ENCODE measurements around the gene EPHA4.

The EPHA4 gene

GRCh38 chr2:221410487-221410886 lies 161.6 kb downstream of the EPHA4 start:
- in situ Hi-C loops (cut with MboI; ENCODE audit: low sequenced_read_pairs), result no loop called here

GRCh38 chr2:221407765-221408164 lies 164.3 kb downstream of the EPHA4 start:
- in situ Hi-C loops (cut with MboI; ENCODE audit: low sequenced_read_pairs), result no loop called here

GRCh38 chr2:221405521-221405920 lies 166.6 kb downstream of the EPHA4 start:
- in situ Hi-C loops (cut with MboI; ENCODE audit: low sequenced_read_pairs), result no loop called here

DNA sequence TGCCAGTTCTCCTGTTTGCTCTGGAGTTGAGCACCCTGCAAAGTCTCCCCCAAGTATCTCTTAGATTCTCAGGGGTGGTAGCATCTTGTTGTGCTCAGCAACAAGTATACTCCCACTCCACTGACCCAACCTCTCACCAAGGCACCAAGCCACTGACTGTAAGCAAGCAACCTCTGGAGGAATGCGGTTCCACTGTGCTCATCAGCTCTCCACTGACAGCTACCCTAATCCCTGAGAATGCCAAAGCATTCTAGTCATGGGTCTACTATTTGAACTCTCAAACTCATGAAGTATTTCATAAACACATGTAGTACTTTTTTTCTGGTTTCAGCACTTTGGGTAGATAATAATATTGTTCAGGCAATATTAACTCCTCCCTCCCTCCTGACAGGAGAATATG lies 170.0 kb downstream of the EPHA4 start:
- in situ Hi-C loops (cut with MboI; ENCODE audit: low sequenced_read_pairs), result no loop called here

DNA sequence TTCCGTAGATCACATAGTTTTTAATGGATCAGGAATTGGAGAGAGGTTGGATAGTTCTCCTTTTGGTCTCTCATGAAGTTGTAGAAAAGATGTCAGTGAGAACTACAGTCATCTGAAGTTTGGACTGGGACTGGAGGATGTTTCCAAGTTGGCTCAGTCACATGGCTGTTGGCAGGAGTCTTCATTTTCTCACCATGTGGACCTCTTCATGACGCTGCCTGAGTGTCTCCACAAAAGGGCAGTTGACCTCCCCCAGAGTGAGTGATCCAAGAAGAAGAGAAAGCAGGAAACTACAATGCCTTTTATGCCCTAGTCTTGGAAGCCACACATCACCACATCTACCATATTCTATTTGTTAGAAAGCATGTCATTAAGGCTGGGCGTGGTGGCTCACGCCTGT lies 171.7 kb downstream of the EPHA4 start:
- in situ Hi-C loops (cut with MboI; ENCODE audit: low sequenced_read_pairs), result no loop called here

- in situ Hi-C loops (cut with MboI; ENCODE audit: low sequenced_read_pairs), result no loop called here
These were observed 172.9 kb downstream of the EPHA4 start for GRCh38 chr2:221399183-221399582.

DNA sequence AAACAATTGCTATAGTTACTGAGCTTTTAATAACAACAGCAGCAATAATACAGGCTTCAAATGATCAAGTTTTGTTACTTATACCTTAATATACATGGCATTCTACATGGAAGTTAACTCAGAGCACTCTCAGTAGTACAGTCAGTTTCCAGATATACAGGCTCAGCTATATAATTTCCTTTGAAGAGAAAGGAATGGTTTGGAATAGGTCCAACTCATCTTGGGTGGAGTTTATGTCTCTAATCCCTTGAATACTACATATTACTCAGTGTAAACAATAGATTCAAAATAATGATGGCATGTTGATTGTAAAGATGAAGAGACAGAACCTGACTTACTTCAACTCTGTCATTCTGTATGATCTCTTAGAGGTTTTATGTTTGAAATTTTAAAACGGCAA lies 174.9 kb downstream of the EPHA4 start:
- in situ Hi-C loops (cut with MboI; ENCODE audit: low sequenced_read_pairs), result no loop called here

DNA sequence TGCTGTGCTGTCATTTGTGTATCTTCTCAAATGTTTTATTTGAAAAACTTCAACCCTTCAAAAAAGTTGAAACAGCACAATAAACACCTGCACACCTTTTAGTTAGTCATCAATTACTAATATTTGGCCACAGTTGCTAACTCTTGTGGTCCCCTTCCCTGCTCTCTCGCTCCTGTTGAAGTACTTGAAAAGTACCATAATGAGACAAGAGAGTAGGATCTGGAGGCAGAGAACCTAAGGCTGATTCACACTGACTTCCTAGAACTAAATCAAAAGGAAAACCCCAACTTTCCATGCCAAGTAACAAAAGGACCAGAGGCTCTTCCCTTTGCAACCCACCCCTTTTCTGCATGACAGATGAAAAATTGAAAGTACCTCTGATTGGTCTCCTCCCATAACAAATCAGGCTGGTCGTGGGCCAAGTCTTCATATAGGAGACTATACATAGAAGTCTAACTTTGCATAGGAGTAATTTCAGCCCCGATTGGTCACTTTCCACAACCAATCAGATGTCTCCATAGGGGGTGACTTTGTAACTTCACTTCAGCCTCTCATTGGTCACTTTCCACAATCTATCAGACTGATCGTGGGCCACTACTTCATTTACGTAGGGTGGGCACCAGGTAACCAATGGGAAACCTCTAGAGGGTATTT lies 179.7 kb downstream of the EPHA4 start:
- in situ Hi-C loops (cut with MboI; ENCODE audit: low sequenced_read_pairs), result no loop called here

DNA sequence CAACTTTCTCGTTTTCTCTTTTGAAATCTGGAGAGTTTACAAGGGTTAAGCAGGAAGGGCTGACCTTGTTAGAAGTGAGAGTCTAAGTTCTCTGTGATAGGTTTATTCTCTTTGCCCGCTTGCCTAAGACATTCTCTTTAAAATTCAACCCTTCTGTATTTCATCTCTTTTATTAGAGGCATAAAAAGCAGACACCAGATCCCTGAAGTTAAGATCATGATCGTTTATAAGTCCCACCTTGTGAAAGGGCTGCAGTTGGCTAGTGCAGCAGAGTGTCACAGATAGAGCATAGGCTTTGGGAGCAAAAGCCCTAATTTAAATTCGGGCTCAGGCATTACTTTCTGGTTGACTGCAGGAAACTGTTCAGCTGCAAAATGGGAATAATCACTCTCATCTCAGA lies 181.2 kb downstream of the EPHA4 start:
- in situ Hi-C loops (cut with MboI; ENCODE audit: low sequenced_read_pairs), result no loop called here

DNA sequence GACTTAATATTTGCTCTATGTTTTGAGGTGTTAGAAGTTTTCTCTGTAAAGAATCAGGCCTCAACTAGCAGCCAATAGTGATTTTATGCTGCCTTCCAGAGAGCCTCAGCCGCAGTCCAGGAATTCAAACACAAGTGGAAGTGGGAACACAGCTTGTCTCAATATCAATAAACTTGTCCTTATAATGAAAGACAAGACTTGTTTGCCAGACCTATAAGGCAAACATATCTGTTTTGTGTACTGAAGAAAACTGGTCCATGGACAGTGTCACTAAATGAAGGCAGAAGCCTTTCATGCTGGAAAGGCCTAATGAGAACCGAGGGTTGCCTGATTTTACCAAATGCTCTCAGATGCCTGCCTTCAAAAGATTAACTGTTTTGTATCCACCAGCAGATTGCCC lies 182.2 kb downstream of the EPHA4 start:
- in situ Hi-C loops (cut with MboI; ENCODE audit: low sequenced_read_pairs), result no loop called here

DNA sequence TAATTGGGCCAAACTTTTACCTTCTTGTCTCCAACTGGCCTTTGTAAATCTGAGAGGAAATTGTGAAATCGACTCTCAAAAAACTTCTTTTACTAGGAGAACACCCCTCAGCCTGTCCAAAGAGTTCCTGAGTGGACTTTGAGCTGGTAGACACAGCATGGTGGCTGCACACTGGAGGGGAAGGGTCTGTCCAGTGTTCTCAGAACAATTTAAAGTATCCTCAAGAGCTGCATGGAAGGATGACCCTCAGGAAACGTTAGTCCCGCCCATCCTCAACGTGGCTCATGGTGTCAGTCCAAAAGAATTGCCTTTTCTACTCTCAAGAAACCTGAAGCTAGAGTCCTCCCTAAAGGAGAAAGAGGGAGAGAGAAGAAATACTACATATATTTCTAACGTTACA lies 182.7 kb downstream of the EPHA4 start:
- in situ Hi-C loops (cut with MboI; ENCODE audit: low sequenced_read_pairs), result no loop called here

DNA sequence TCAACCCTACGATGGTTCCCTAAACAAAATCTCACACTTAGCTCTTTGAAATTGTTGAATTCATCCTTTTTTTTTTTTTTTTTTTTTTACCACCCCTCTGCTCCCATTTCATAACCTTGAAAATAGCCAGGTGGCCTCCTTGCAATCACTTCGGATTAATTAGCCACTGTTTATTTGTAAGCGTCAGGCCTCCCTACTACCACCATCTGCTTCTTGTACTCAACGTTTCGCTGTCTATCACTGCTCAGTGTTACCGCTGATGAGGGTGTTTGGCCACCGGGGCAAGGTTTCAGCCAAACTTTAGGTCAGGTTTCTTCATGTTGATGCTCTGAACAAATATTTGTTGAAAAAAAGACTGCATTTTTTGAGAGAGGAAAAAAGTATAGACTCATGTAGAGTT lies 183.2 kb downstream of the EPHA4 start:
- in situ Hi-C loops (cut with MboI; ENCODE audit: low sequenced_read_pairs), result no loop called here

DNA sequence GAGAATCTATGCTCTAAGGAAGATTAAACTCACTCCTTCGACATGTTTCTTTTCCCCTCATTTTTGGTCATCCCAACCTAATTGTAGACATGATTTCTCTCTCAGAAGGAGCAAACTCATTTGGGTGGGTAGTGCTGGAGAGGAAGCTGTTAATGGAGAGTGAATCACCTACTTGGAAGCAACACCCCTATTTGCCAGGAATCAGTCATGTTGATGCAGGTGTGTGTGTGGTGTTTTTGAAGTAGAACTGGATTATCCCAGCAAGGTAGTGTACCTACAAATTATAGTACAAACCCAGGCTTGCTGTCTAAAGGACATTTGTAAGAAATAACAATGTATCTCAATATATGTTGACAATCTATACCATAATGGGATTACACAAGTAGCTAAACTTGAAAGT lies 186.4 kb downstream of the EPHA4 start:
- in situ Hi-C loops (cut with MboI; ENCODE audit: low sequenced_read_pairs), result no loop called here

DNA sequence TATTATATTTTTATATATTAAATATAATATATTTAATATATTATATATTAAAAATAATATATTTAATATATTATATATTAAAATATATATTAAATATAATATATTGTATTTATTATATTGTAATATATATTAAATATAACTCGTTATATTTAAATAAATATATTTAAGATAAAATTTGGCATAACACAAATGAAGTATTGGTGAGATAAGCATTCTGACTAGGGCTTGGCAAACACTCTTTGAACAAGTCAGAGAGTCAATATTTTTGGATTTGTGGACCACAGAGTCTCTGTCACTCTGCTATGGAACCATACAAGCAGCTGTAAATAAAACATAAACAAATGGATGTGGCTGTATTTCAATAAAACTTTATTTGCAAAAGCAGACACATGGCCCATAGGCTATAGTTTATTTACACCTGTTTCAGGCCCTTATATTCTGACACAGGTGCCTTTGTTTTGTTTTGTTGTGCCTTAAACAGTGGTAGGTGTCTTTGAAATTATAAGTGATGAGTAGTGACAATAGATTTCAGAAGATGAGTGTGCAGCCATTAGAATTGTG lies 190.1 kb downstream of the EPHA4 start:
- in situ Hi-C loops (cut with MboI; ENCODE audit: low sequenced_read_pairs), result no loop called here

- in situ Hi-C loops (cut with MboI; ENCODE audit: low sequenced_read_pairs), result no loop called here
These were observed 191.4 kb downstream of the EPHA4 start for GRCh38 chr2:221380686-221381085.

- in situ Hi-C loops (cut with MboI; ENCODE audit: low sequenced_read_pairs), result no loop called here
These were observed 192.0 kb downstream of the EPHA4 start for GRCh38 chr2:221380062-221380461.

- in situ Hi-C loops (cut with MboI; ENCODE audit: low sequenced_read_pairs), result no loop called here
These were observed 194.5 kb downstream of the EPHA4 start for GRCh38 chr2:221377597-221377996.

- in situ Hi-C loops (cut with MboI; ENCODE audit: low sequenced_read_pairs), result no loop called here
These were observed 195.0 kb downstream of the EPHA4 start for GRCh38 chr2:221377066-221377465.

GRCh38 chr2:221374234-221374633 lies 197.9 kb downstream of the EPHA4 start:
- in situ Hi-C loops (cut with MboI; ENCODE audit: low sequenced_read_pairs), result no loop called here

- in situ Hi-C loops (cut with MboI; ENCODE audit: low sequenced_read_pairs), result no loop called here
These were observed 199.2 kb downstream of the EPHA4 start for GRCh38 chr2:221372907-221373306.

DNA sequence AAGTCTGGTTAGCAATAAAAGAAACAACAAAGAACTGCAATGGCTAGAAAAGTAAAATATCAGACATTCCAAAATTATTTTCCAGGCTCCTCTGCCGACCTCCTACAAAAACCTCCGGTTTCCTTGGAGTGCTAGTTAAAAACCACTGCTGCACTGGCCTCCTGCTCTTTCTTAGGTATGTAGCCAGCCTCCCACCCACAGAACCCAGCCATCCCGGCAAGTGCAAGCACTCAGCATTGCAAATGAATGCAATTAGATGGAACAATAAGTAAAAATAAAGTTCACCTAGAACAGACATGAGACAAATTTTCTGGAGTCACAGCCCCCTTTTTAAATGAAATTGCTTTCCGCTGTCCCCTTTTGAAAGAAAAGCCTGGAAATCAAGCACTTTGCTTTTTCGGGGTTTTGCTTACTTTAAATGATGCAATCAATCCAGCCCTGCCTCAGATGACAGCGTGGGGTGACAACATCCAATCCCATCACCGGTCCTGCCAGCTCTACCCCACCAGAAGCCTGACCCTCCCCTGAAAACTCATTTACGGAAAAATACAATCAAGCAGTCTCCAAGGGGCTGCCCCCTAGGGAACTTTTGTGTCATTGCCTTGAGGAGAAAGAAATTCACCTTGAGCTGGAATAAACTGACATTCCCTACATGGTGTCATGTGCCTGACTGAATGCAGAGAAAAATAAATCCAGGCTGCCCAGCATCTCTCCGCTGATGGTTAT lies 199.8 kb downstream of the EPHA4 start:
- in situ Hi-C loops (cut with MboI; ENCODE audit: low sequenced_read_pairs), result no loop called here

- in situ Hi-C loops (cut with MboI; ENCODE audit: low sequenced_read_pairs), result no loop called here
These were observed 200.8 kb downstream of the EPHA4 start for GRCh38 chr2:221371347-221371746.

GRCh38 chr2:221370857-221371211 lies 201.3 kb downstream of the EPHA4 start:
- in situ Hi-C loops (cut with MboI; ENCODE audit: low sequenced_read_pairs), result no loop called here

All from HL-60/S4 treated with phorbol 12-myristate 13-acetate at 8.2 ng/mL for 4 days and 3 days (cell line).